OCI-LY1 (cell line): Measurements from ENCODE around the gene LMX1A.

Experiments used
- EZH2 ChIP-seq: fragments of 200-600 bp; sonication (generic), shearing (Covaris generic); IDR thresholded peaks from 2 replicates; pipeline ENCODE4 v1.8.0; 2017; ENCODE audit warnings: borderline replicate concordance, mixed run types, mild to moderate bottlenecking, antibody characterized with exemption, low read length, moderate library complexity, mixed read lengths
- TF ChIP-seq, protein P1 (sequence below): fragments of 200-600 bp; sonication (generic), shearing (Covaris generic); IDR thresholded peaks from 2 replicates; pipeline ENCODE4 v1.5.1; 2017; ENCODE audit warnings: mild to moderate bottlenecking, antibody characterized with exemption, low read length, moderate library complexity, mixed read lengths

DNA sequence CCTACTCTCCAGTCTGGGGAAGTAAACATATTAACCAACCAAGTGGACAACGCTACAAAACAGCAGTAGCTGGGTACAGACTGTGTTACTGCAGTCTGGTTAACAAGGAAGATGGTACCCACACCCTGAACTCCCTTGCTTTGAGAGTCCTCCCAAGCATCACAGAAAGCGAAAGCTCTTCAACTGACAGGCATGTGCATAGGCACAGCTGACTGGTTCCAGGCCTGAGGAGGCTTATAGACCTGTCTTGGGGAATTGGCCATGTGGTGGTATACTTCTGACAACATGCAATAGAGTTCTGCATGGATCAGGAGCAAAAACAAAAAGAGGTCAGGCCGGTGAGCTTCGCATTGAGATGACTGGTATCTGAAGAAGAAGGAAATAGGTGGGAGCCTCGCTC lies 17.4 kb downstream of the LMX1A start:
- TF ChIP-seq, protein P1, sequence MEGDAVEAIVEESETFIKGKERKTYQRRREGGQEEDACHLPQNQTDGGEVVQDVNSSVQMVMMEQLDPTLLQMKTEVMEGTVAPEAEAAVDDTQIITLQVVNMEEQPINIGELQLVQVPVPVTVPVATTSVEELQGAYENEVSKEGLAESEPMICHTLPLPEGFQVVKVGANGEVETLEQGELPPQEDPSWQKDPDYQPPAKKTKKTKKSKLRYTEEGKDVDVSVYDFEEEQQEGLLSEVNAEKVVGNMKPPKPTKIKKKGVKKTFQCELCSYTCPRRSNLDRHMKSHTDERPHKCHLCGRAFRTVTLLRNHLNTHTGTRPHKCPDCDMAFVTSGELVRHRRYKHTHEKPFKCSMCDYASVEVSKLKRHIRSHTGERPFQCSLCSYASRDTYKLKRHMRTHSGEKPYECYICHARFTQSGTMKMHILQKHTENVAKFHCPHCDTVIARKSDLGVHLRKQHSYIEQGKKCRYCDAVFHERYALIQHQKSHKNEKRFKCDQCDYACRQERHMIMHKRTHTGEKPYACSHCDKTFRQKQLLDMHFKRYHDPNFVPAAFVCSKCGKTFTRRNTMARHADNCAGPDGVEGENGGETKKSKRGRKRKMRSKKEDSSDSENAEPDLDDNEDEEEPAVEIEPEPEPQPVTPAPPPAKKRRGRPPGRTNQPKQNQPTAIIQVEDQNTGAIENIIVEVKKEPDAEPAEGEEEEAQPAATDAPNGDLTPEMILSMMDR: no peak
- TF ChIP-seq EZH2: no peak
